HG03095 (cell line): ENCODE measurements around the gene PACSIN2.
"Not testable (repeated sequence)": the region's sequence is repeated elsewhere in the genome, so short reads cannot be mapped to it uniquely, and the experiment has no call there.

Source experiments
- ATAC-seq: cut with Tn5 transposase; IDR thresholded peaks from one replicate; pipeline ENCODE4 v1.9.1; 2021; ENCODE audit warnings: moderate library complexity; ENCODE audit not compliant: unreplicated experiment

The PACSIN2 gene, protein sequence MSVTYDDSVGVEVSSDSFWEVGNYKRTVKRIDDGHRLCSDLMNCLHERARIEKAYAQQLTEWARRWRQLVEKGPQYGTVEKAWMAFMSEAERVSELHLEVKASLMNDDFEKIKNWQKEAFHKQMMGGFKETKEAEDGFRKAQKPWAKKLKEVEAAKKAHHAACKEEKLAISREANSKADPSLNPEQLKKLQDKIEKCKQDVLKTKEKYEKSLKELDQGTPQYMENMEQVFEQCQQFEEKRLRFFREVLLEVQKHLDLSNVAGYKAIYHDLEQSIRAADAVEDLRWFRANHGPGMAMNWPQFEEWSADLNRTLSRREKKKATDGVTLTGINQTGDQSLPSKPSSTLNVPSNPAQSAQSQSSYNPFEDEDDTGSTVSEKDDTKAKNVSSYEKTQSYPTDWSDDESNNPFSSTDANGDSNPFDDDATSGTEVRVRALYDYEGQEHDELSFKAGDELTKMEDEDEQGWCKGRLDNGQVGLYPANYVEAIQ

DNA sequence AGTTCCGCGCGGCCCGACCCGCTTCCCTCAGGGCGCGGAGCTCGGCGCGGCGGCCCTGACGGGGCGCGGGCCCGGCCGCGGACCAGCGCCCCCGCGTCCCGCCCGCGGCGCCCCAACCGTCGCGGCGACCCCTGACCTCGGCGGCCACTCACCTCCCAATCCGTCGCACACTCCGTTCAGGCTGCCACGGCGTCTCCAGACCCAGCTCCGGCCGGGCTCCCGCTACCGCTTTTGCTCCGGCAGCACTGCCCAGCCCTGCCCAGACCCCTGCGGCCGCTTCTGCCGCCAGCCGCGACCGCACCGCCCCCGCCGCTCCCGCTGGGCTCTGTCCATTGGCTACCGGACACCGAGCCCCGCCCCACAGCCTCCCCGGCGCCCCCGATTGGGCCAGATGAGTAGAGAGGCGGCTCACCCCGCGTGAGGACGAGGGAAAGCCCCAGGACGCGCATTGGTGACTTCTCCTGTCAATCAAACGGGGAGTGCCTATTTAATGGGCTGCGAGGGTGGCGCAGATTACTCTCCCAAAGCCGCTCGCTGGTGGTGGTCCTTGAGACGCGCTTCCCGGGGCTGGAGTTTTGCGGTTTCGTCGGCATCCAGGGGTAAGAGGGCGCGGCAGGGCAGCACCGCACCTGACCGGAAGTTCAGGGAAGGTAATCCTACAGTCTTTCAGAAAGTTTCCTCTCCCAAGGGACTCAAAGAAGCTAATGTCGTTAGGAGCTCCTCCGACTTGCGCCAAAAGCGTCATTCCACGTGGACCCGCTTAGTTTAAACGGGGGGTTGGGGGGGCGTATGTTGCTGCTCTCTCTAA is at the start of gene PACSIN2:
Gene PACSIN2 (minus strand): TSS at position 281 of the 808 bp plus-strand sequence. CDS start 103,069 bp downstream, outside the sequence.
- ATAC-seq: peak; percentile 86

DNA sequence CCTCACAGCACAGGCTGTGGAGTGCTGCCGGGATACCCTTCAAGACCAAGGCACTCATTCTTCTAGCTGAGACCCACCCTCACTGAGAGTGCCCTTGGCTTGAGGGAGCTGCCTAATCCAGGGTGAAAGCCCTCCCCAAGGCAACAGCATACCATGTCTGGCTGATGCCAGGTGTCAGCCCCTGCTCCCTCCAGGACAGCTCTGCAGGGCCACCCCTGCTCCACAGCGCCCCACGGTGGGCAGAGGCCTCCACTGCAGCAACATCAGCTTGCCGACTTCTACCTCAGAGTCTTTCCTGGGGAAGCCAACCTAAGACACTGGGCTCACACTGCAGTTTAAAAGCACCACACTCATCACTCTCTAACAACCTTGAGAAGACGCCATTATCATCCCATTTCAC is 45.2 kb upstream of the PACSIN2 start:
- no peak for ATAC-seq

DNA sequence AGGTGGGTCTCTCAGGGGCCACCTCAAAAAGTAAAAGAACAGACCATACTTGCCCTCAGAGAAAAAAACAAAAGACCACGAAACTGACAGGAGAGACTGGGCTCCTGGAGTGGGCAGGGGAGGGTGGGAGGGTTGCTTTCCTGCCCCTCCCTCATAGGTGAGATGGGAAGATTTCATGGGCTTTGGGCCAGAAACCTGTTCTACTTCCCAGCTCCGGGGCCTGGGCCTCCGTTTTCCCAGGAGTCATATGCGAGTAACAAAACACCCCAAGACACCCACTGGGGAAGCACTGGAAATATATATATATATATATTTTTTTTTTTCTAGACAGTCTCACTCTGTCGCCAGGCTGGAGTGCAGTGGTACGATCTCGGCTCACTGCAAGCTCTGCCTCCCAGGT is 42.7 kb upstream of the PACSIN2 start:
- ATAC-seq: no peak

DNA sequence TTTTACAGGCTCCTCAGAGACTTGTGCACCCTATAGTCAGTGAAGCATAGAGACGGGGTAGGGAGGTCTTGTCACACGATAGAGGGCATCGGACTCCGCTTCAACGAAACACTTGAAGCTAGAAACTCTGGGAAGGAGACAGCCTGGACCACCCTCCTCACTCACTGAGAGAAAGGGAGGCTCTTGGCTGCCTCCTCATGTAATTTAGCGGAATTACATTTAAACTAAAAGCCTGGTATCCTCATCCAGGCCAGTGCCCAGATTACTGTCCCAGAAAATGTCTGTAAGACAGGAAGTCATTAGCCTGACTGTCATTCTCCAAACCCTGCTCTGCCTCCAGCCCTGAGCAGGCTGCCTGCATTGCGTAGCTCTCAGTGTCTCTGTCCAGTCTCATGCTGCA is 38.2 kb upstream of the PACSIN2 start:
- ATAC-seq: no peak

DNA sequence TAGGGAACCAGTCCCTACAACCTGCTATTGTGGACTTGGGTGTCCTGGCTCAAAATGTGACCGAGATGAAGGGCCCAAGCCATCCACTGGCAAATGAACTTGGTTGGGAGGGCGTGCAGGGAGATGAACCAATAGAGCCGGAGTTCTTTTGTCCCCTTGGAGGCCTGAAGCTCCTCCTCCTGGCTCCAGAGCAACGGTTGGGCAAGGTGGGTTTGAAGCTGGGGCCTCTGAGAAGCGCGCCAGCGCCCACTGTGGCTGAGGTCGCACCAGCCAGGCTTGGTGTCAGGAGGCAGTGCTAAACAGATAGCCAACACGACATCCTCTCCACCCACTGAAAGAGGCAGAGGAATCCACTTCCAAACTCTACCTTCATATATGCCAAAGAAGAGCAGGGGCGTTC is 36.0 kb upstream of the PACSIN2 start:
- no peak for ATAC-seq

DNA sequence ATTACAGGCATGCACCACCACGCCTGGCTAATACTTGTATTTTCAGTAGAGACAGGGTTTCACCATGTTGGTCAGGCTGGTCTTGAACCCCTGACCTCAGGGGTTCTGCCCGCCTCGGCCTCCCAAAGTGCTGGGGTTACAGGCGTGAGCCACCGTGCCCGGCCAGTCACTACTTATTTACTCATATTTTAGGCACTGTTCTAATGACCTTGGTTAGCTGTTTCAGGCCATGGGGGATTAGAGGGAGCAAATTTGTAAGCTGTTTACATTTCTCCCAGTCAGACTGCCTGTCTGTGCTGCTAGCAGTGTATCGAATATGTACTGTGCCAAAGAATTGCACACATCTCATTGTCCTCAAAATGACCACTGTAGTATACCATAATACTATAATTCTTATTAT is 32.7 kb upstream of the PACSIN2 start:
- no peak for ATAC-seq

DNA sequence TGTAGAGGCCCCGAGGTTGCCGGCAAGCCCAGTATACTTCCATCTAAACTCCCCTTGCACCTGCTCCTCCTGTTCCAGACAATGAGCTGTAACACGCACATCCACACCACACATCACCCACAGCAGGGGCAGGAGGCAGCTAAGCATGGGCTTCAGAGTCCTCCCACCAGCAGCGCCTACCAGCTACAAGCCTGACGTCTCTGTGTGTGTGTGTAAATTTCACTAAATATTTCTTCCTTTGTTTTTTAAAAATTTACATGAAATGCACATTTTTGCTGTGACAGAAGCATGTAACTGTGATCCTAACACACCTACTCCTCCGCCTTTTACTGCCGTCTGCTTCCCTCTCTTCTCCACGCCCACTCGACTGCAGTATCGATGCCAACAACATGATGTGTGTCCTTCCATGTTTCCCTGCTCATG is 29.4 kb upstream of the PACSIN2 start:
- ATAC-seq: no peak

DNA sequence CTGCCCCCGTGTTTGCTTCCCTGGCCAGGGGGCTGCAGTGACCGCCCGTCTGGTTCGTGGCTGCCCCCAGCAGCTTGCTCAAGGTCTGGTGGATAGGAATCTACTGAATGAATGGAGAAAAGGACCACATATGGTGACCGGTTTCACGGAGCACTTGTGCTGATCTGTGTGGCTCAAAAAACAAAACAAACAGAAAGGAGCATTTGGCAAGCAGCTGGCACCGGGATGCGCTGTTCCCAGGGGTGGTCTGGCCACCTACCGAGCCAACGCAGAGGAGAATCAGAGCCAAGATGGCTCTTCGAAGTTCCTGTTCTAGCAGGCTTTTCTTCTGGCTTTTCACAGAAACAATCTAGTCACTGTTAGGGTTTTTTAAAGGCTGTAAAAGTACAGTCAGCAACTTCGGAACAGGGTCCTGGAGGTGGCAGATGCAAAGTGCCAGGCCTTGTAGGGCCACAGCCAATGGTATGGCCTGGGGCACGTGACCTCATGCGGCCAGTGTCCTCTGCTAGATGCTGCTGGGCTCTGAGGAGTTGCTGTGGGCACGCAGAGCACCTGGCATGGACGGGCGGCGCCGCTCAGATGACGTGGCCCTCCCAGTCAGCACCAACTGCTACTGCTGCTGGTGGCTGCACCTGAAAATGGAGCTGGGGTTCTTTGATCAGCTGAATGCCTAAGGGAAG is 27.3 kb upstream of the PACSIN2 start:
- ATAC-seq: no peak

DNA sequence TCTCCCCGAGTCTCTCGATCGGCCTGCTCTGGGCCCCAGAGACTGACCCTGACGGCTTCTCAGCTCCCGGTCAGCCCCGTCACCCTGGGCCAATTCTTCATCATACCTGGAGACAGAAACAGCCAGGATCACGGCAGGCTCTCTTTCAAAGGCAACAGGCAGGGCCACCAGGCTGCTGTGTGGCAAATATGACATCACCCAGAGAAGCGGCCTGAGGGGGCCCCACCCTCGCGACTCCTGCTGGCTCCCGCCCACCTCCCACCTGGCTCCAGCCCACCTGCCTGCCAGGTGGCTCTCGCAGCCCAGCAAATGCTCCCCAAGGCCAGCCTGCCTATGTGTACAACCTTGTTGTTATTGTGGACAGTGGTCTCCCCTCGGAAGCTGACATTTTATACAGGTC is 24.9 kb upstream of the PACSIN2 start:
- ATAC-seq: no peak

DNA sequence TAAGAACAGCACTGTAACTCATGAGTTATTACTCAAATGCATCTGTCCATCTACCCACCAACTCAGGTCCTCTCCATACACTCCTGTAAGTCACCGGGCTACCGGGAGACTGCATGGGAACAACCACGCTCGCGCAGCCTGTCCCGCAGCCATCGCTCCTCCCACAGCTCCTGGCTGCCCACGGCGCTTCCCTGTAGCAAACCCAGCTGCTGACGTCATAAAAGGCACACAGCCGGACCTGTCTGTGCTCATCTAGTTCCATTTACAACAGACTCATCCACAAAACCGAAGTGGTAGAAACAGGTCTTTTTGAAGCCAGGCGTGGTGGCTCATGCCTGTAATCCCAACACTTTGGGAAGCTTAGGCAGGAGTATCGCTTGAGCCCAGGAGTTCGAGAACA is 23.4 kb upstream of the PACSIN2 start:
- no peak for ATAC-seq

DNA sequence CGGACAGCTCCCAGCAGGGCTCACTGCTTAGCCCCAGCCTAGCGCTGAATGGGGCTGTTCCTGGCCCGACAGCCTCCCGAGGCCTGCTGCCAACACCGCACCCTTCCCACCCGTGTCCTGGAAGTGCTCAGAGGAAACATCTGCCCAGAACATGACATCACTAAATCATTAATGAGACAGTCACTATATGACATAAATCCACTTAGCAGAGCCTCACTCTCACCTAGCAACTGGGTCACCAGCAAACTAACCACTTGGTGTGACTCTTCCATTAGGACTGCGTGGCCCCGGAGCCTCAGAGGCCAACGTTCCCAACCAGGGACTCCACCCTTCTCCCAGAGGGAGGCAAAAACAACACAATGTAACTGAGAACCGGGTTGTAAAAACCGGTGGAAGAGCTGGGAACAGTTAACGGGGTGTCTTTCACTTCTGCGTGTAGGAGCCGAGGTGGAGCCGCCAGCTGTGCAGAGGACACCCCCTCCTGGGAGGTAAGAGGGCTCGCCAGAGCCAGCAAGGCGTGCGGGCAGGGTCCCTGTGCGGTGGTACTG is 21.4 kb upstream of the PACSIN2 start:
- ATAC-seq: no peak

DNA sequence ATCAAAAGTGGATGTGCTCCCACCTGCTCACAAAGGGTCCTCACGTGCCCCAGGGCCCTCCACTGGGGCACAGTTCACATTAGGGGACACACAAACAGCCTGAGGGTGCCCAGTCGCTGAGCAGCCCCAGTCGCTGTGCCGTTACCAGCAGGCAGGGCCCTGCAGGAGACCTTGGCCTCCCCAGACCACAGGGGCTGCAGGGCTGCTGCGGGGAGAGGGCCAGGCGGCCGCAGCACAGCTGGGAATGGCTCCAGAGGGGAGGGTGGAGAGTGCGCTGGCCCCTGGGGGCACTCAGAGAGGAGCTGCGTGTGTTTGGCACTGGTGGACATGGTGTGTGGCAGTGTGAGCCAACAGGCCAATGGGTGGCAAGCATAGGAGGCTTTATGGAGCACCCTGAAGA is 20.3 kb upstream of the PACSIN2 start:
- no peak for ATAC-seq

DNA sequence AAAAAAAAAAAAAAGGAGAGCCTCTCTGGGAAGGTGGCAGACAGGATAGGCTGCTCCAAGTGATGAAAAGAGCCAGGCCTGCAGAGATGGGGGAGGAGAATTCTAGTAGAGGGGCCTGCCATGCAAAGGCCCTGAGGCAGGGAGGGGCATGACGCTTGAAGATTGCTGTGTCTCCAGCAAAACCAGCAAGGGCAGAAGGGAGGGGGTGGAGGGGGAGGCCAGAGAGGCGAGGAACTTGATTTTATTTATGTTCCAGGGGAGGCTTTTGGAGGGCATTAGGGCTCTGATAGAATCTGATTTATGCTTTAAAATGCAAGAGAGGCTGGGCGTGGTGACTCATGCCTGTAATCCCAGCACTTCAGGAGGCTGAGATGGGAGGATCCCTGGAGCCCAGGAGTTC is 16.7 kb upstream of the PACSIN2 start:
- no peak for ATAC-seq

DNA sequence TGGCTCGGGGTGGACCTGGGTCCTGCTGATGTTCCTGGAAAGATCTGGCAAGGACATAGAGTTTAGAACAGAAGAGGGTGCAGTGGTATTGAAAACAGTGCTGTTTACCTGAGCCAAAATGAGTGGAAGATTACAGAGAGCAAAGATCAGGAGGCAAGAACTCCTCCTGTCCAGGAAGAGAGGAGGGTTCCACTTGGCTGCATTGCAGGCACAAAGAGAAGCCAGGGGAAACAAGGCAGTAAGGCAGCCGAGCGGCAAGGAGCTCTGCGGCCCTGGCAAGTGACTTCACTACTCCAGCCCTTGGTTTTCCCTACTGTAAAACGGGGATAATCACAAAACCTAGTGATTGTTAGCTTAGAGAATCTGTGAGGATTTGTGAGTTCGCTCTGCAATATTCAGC is 3.7 kb upstream of the PACSIN2 start:
- ATAC-seq: no peak

DNA sequence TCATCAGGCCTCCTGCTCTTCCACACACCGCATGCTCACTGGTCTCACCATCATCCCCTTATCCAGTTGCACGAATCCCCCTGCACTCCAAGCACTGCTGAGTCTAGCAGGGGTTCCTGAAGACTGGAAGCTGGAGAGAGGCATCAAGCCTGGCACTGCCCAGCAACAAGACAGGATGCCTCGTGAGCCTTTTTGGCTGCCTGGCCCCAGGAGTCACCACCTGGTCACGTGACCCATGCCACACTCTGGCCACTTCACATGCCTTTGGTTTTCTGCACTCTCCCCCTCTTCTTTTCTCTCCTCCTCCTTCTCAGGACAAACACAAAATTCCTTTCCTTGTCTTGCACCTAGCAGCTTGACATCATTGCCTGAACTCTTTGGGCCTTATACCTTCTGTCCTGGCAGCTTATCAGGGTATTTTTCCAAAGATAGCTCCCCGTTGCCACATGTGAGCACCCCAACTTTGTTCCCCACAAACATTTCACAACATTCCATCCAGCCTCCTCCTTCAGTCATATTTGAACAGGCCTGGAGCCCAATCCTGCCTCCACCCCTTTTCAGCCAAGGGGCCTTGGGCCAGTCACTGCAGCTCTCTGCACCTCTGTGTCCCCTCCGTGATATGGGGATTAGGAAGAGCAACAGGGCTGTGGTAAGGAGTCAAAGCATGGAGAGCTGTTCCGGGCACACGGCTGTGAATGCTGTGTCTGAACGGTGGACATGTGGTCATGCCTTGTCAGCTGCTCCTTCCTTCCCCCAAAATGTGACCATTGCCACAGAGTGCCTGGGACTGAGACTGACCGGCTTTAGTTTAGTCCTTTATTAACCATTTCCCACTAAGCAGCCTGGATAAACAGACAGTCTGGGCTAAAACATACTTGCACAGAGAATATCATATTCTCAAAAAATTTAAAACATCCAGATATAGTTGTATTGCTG is 2.8 kb upstream of the PACSIN2 start:
- no peak for ATAC-seq

DNA sequence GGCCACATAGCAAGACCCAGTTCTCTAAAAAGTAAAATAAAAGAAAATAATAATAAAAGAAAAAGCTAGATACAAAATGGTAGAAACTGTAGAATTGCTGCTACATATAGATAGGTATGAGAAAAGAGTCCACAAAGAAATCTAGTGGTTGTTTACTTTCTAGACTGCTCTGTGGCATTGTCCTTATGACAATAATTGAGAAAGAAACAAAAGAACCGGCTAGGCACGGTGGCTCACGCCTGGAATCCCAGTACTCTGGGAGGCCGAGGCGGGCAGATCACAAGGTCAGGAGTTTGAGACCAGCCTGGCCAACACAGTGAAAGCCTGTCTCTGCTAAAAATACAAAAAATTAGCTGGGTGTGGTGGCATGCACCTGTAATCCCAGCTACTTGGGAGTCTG is 1.2 kb upstream of the PACSIN2 start:
- ATAC-seq: not testable (repeated sequence)

DNA sequence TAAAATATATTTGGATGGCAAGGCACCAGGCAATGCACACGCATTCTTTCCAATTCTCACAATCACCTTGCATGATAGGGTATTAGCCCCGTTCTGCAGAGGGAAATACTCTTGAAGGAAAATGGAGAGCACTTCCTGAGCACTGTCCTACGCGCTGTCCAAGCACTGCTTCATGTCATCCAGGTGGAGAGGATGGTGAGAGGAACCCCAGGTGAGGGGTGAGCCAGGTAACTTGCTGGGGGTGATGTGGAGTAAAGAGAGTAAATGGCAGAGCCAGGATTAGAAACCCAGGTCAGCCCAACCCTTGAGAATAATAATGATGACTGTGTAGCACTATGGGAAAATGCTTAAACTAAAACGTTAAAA is 711 bp upstream of the PACSIN2 start:
- no peak for ATAC-seq

DNA sequence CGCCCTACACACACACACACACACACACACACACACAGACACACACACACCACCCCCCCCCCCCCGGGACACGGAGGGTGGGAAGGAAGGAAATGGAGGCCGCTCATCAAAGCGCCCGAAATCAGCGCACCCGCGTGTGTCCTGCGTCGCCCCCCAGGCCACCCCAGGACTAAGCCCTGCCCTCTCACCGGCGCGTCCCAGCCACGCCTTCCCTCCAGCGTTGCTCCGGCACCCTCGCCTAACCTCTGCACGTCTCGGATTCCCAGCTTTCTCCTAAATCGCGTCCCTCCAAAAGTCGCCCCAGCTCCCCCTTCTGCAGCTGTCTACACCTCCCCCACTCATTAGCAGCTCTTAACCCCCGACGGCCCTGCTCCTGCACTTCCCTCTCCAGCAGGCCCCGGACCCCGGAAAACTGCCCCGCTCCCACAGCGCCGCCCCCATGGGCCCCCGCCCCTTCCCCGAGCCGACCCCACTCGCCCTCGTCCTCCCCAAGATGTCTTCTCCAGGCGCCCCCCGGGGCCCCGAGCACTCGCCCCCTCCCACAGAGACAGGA is 557 bp downstream of the PACSIN2 start:
- no peak for ATAC-seq

DNA sequence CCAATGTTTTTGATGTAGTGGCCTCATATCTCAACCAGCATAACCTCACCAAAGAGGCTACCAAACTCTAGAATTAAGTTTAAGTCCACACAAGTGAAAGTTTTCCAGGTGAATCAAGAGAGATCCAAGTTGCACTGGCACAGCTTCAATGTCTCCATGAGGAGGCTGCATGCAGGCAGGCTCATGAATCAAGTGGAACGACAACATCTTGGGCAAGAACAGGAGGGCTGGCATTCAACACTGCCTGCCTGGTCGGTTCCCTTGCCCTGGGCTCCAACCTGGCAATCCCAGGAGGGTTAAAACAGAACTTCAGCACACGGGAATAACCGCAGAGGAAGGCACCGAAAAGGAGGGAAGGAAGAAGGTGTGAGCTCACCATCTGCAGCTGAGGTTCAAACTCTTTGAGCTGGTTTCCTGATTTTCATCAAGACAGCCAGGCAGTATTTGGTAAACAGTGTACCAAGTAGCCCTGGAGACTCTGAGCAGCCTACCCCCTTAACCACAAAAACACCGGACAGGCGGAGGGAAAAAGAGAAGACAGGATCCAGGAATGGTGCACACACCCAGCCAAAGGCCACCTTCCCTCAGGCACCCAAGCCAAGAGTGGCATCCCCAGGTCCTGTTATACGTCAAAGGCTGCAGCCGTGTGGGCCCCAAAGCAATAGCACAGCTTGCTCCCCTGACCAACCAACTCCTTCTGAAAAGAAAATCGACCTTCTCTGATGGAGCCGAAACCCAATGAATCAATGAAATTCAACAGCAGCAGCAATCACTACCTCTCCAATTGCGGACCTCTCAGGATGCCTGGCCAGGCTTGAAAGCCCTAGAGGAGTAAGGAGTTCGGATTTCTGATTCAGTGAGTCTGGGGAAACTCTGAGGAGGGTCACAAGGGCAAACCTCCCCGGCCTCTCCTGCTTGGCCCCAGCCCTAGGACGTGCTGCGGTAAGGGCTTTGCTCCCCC is 1.3 kb downstream of the PACSIN2 start:
- no peak for ATAC-seq
